IPS-11a (cell line): ENCODE data around the gene BRD3OS.

Source experiments
- H3K4me3 ChIP-seq: one replicate; pipeline ENCODE4 v1.5.1; 2013; ENCODE audit warnings: low read depth, low read length, control low read depth

The BRD3OS gene

GRCh38 chr9:134032456-134033222 lies 7.4 kb downstream of the BRD3OS start:
- no peak overlapping the region for H3K4me3 ChIP-seq

- no peak overlapping the region for H3K4me3 ChIP-seq
Observed at GRCh38 chr9:134033516-134034214, 8.4 kb downstream of the BRD3OS start.

DNA sequence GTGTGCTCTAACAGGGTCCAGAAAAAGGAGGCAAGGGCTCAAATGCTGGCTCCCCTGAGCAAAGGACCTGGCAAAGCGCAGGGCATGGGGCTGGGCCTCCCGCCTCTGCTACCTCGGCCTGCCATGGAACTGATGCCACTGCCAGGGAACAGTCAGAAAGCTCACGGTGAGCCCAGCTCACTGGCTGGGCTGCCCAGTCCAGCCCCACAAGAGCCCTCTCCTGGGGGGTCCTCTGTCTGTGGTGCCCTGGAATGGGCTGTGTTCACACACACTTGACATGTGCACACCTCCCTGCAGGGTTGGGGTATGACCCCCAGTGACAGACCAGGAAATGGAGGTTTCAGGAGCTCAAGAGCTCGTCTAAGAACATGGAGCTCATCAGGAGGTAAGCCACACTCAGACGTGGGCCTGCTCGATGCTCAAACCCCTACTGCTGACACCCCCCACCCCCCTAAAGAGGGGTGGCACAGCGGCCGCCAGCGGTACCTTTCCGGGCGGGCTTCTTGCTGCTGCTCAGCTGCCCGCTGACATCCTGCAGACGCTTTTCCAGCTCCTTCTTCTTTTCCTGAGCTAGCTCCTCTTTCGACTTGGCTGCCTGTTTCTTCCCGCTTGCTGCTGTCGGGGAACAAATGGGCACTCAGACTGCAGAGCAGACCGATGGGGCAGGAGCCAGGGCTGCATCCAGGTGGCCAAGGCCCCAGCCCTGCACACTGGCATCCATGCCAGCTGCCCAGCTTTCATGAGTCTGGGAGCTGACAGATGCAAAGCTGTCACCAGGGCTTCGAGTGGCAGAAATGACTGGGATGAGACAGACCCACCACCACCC lies 9.1 kb downstream of the BRD3OS start:
- H3K4me3 ChIP-seq: no peak overlapping the region

GRCh38 chr9:134035041-134036039 lies 10.1 kb downstream of the BRD3OS start:
- no peak overlapping the region for H3K4me3 ChIP-seq

- no peak overlapping the region for H3K4me3 ChIP-seq
Observed at GRCh38 chr9:134036130-134036529, 10.8 kb downstream of the BRD3OS start.

DNA sequence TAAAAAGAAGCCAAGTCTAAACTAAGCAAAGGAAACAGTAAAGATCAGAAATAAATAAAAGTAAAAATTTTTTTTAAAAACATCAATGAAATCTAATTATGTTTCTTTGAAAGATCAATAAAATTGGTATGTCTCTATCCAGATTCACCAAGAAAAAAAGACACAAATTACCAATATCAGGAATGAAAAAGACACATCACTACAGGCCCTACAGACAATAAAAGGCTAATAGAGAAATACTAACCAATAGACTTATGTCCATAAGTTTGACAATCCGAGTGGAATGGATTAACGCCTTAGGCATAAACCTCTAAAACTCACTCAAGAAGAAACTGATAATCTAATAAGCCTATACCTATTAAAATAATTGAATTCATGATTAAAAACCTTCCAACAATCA lies 12.4 kb downstream of the BRD3OS start:
- H3K4me3 ChIP-seq: no peak overlapping the region

GRCh38 chr9:134039386-134040175 lies 14.3 kb downstream of the BRD3OS start:
- H3K4me3 ChIP-seq: no peak overlapping the region

- no peak overlapping the region for H3K4me3 ChIP-seq
Observed at GRCh38 chr9:134040176-134040565, 14.9 kb downstream of the BRD3OS start.

- no peak overlapping the region for H3K4me3 ChIP-seq
Observed at GRCh38 chr9:134040781-134041648, 15.7 kb downstream of the BRD3OS start.

GRCh38 chr9:134041649-134041962 lies 16.3 kb downstream of the BRD3OS start:
- no peak overlapping the region for H3K4me3 ChIP-seq

GRCh38 chr9:134043531-134043988 lies 18.3 kb downstream of the BRD3OS start:
- no peak overlapping the region for H3K4me3 ChIP-seq

- H3K4me3 ChIP-seq: no peak overlapping the region
Observed at GRCh38 chr9:134044944-134045343, 19.7 kb downstream of the BRD3OS start.

DNA sequence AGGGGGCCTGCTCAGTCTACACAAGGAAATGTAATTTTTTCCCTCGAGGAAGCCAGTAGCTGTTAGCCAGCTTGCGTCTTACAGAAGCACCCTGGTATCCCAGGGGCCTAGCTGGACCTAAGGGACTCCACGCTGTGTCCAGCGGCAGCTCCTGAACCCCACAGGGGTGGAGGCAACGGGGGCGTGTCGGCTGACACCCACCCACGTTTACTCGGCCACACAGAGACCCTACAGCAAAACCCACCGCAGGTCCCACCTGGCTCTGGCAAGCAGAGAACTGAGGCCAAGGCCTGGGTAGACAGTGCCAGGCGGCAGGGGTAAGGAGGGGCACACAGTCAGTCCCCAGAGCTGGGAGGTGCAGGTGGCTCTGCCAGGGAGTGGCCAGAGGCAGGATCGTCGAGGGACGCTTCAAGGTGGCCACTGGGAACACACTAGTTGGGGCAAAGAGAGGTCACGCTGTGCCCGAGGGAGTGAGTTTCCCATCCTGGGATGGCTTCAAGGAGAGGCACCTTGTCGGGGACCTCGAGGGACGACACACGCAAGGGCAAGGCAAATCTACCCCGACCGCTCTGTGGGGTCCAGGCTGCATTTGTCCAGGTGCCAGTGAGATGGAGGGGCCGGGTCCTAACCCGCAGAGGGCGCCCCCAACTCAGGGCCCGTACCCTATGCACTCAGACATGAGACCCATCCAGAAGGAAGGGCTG lies 20.7 kb downstream of the BRD3OS start:
- no peak overlapping the region for H3K4me3 ChIP-seq

- H3K4me3 ChIP-seq: no peak overlapping the region
Observed at GRCh38 chr9:134046894-134047681, 21.8 kb downstream of the BRD3OS start.

DNA sequence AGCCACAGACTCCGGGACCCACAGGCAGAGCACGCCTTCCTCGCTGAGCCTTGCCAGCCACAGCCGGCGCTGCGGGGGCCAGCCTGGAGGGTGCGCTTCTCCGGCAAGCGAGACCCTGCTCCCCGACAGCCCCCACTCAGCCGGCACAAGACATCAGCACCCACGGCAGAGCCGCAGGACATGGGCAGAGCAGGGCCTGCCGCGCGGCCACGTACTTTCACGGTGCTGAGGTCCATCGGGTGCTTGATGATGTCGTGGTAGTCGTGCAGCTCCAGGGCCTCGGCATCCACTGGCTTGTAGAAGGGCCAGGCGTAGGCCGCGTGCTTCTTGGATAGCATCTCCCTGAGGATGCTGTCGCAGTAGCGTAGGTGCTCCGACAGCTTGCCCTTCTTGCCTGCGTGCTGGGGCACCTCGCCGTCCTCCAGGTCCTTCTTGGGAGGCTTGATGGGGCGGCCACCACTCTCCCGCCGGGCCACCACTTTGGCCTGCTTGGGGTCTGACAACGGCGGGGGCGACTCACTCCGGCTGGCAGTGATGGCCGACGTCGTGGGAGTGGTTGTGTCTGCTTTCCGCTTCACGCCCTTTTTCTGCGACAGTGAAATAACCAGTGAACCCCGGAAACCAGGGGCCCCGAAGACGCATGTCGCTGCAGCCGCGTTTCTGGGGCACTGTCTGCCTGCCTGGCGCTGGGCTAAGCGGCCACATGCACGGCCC lies 22.7 kb downstream of the BRD3OS start:
- no peak overlapping the region for H3K4me3 ChIP-seq

GRCh38 chr9:134048582-134048968 lies 23.3 kb downstream of the BRD3OS start:
- H3K4me3 ChIP-seq: no peak overlapping the region

GRCh38 chr9:134049236-134049635 lies 24.0 kb downstream of the BRD3OS start:
- no peak overlapping the region for H3K4me3 ChIP-seq
